HCEC 1CT (cell line): ENCODE data around the gene CAMTA1.
"Not testable (repeated sequence)": the region's sequence is repeated elsewhere in the genome, so short reads cannot be mapped to it uniquely, and the experiment has no call there.

Experiments used
- DNase-seq: peaks from one replicate; pipeline ENCODE4 v3.0.0-alpha.2; 2017

CAMTA1 gene

GRCh38 chr1:7705048-7705907, 920.0 kb downstream of the CAMTA1 start:
- DNase-seq: no peak

DNA sequence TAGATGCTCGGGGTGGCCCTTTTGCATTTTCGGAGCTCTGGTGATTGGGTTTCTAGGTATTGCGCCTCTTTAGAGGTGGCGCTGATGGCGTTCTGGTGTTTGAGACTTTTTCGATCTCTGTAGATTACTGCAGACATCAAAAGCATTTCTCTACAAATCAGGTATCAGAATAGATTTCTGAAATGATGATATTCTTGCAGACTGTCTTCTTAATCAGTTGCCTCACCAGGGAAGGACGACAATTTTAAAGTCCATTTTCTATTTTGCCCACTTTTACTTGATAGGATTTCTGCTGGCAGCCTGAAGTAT, 920.6 kb downstream of the CAMTA1 start:
- no peak for DNase-seq

DNA sequence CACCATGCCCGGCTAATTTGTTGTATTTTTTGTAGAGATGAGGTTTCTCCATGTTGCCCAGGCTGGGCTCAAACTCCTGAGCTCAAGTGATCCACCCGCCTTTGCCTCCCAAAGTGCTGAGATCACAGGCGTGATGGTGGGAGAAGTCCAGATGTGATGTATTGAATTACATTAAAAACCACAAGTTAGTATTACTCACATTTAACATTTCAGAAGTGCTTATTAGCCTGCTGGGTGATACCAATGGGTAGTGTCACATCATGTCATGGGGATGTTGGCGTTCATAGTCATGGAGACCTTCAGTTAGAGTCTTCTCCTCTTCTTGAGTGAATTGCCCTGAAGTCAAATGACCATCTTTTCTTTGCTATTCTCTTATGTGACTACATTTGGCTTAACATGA, 922.3 kb downstream of the CAMTA1 start:
- DNase-seq: peak; percentile 68

- not testable (repeated sequence) for DNase-seq
These were observed 922.8 kb downstream of the CAMTA1 start for GRCh38 chr1:7708065-7708464.

- DNase-seq: no peak
These were observed 925.6 kb downstream of the CAMTA1 start for GRCh38 chr1:7710859-7711258.

DNA sequence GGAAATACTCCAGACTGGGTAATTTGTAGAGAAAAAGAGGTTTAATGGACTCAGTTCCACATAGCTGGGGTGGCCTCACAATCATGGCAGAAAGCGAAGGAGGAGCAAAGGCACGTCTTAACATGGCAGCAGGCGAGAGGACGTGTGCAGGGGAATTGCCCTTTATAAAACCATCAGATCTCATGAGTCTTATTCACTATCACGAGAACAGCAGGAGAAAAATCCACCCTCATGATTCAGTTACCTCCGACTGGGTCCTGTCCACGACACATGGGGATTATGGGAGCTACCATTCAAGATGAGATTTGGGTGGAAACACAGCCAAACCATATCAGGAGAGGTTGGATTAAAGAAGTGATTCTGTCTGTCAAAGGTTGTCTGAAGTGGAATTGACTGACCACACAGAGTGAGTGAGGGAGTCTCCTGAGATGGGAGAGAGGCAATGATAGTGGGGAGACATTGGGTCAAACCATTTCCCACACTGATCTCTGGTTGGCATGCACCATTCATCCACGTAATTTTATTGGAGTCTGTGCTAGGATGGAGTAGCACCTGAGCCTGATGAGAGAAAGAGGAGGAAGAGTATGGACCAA, 927.6 kb downstream of the CAMTA1 start:
- no peak for DNase-seq

- DNase-seq: no peak
These were observed 931.3 kb downstream of the CAMTA1 start for GRCh38 chr1:7716506-7716905.

DNA sequence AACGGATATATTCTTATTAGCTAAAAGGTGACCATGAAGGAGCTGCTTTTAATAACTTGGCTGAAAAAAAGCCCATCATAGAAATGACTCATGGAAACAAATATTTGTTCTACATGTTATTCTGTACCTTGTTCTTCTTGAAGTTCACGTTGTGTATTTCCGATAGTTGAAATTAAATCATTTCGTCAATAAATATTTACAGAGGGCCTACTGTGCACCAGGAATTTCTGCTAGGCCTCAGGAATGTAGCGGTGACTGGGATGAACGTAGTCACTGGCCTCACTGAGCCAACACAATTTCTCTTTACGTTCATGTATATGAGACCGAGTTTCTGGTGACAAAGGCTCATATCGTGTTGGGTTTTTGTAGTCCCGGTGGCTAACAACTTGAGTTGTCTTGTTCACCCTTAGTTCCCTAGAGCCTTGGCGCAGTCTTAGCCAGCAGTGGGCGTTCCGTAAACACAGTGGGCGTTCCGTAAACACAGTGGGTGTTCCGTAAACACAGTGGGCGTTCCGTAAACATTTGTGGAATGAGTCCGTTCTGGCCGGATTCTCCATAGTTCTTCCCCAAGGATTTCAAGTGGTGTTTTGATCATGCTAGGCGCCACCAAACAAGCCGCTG, 932.6 kb downstream of the CAMTA1 start:
- no peak for DNase-seq

DNA sequence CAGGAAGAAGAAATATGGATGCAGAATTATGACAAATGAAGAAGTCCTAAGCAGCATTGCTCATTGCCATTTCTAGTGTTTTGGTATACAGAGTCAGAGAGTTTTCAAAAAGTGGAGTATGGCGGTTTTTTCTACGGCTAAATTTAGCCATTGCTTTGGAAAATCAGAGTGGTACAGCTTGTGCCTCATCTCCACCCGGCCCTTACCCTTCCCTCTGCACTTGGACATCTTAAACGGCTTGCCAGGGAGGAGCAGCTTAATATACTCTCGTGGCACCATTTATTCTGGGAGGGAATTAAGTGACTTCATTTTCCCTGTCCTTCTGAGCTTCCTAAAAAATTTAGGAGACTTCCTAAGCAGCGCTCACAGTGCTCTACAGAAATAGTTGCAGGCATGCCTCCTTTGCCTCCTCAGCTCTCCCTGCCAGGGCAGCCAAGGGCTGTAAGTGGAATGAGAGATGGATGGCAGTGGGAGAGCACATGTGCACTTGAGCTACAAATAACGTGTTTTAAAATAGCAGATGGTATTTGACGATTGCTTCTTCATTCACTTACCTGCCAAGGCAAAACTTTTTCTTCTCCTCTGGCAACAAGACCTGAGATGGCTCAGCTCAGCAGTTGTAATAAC, 934.3 kb downstream of the CAMTA1 start:
- DNase-seq: no peak

- no peak for DNase-seq
These were observed 936.9 kb downstream of the CAMTA1 start for GRCh38 chr1:7721940-7722669.

GRCh38 chr1:7722670-7723012, 937.4 kb downstream of the CAMTA1 start:
- DNase-seq: no peak

DNA sequence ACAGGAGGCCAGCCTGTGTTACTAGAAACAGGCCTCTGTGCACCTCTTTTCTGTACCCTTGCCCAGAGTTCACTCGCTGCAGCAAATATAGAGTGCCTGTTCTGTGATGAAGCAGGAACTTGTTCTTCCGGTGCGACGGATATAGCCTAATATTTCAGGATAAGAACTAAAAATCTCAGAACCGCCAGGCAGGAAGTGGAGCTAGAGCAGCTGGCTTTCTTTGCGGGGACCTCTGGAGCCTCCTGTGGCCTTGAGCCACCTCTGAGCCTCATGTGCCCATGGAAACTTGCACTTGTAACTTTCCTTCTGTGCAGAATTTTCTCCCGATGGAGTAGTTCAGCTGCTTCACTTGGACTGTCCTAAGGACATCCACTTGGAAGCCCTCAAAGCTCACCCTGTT, 941.4 kb downstream of the CAMTA1 start:
- DNase-seq: no peak

DNA sequence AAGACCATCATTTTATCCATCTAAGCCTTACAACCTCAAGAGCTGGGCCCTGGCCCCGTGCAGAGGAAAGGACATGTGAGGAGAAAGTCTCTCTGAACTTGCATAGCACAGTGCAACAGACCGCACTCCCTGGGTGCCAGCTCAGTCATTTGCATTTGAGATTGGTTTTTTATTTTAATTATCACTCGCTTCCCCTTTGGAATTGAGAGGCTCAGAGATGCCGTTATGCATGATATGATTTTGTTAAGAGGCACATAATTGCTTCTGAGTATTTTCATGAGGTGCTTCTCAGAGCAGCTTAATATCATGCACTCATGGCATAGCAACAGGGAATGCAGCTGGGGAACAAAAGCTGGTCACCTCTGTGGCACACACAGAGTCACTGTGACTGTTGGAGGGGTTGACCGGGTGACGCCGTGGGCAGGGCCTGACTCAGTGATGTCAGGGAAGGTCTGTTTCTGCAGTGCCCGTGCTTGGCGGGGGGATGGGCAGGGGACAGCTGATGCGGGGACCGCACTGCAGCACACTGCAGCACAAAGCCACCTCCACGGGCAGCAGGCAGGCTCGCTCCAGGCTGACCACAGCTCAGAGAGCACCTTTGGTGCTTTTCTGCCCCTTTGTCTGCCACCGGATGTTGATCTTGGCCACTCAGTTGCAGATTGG, 942.7 kb downstream of the CAMTA1 start:
- no peak for DNase-seq

DNA sequence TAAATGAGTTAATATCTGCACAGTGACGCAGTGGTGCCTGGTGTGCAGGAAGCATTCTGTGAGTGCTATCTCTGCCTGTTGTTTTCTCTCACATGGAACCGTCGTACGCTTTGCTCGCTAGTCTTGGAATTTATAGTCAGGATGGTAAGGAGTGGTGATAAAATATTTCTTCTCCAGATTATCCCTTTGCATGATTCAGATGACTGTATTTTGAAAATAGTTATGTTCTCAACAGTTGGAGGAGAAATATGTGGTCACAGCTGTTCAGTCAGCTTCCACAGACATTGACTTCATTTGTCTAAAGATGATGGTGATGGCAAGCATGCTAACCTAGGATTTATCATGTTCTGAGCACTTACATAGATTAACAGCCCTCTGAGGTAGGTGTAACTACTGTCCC, 944.5 kb downstream of the CAMTA1 start:
- no peak for DNase-seq

GRCh38 chr1:7732331-7732730, 947.1 kb downstream of the CAMTA1 start:
- DNase-seq: no peak

DNA sequence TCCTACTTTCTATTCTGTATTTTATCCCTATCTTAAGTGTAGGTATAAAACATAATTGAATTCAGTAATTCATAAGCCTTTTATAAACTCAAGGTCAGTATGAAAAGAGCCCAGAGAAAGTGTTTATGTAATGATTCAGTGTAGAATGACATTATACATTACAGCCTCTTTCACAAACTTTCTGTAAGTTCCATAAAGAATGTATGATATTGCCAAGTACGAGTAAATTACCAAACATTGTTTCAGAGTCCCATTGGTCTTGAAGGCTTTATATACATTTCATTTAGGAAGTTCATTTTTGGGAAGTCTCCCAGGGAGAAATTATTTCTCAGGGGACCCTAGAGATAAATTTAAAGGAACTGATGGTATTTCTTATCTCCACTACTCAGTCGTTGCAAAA, 948.0 kb downstream of the CAMTA1 start:
- DNase-seq: no peak

DNA sequence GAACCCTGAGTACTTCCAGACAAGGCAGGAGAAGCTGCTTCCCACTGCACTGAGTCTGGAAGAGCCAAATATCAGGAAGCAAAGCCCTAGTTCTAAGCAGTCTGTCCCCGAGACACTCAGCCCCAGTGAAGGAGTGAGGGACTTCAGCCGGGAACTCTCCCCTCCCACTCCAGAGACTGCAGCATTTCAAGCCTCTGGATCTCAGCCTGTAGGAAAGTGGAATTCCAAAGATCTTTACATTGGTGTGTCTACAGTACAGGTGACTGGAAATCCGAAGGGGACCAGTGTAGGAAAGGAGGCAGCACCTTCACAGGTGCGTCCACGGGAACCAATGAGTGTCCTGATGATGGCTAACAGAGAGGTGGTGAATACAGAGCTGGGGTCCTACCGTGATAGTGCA, 952.8 kb downstream of the CAMTA1 start:
- no peak for DNase-seq

DNA sequence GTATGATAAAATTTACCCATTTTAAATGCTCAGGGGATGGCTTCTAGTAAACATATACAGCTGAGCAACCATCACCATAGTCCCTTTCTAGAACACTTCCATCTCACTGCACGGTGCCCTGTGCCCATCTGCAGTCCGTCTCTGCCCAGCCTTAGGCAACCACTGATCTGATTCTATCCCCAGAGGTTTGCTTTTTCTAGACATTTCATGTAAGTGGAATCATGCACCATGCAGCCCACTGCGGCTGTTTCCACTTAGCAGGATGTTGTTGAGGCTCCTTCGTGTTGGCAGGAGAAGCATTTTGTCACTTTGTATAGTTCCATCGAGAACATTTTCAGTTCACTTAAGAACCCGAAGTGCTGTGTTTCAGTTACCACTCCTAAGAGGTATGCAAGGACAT, 958.1 kb downstream of the CAMTA1 start:
- DNase-seq: no peak

DNA sequence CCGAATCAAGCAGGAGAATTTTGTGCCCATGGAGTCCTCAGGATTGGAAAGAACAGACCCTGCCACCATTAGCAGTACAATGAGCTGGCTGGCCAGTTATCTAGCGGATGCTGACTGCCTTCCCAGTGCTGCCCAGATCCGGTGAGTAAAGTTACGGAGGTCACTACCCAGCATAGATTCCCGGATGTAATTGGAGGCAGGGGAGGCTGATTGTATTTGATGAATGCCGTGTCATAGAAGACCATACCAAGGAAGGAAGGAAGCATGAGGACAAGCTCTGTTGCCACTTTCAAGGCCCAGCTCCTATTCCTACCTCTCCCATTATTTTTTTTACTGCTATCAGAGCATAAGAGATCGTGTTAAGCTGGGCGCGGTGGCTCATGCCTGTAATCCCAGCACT, 959.6 kb downstream of the CAMTA1 start:
- DNase-seq: no peak

DNA sequence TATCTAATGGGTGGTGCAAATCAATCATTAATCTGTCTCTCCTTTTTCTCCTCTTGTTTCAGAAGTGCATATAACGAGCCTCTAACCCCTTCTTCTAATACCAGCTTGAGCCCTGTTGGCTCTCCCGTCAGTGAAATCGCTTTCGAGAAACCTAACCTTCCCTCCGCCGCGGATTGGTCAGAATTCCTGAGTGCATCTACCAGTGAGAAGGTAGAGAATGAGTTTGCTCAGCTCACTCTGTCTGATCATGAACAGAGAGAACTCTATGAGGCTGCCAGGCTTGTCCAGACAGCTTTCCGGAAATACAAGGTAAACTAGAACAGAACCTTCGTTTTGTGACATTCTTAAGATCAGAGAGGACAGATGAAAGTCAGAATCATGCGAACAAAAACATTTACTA, 960.5 kb downstream of the CAMTA1 start:
- DNase-seq: no peak

GRCh38 chr1:7747605-7748004, 962.4 kb downstream of the CAMTA1 start:
- DNase-seq: no peak

- no peak for DNase-seq
These were observed 963.9 kb downstream of the CAMTA1 start for GRCh38 chr1:7749126-7749525.

DNA sequence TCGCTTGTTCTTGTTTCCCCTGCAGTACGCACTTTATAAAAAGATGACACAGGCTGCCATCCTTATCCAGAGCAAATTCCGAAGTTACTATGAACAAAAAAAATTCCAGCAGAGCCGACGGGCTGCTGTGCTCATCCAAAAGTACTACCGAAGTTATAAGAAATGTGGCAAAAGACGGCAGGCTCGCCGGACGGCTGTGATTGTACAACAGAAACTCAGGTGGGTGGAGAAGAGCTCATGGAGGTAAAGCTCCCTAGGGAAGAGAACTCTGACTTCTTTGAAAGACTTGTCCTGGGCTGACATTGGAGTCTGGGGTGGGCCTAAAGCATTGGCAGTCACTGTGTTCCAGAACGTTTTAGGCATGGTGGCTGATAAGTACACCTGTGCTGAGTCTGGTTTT, 965.9 kb downstream of the CAMTA1 start:
- DNase-seq: no peak
